MM.1S (cell line): ENCODE results near the gene SURF2.

Source experiments
- CTCF ChIP-seq: fragments of 300-600 bp; sonication (generic); IDR thresholded peaks from 2 replicates; pipeline ENCODE4 v1.5.1; 2016; ENCODE audit warnings: antibody characterized with exemption, low read length, mixed read lengths
- EZH2 ChIP-seq: fragments of 300-600 bp; sonication (generic); optimal IDR thresholded peaks from 2 replicates; pipeline ENCODE3; 2017; ENCODE audit warnings: low read depth, mild to moderate bottlenecking, antibody characterized with exemption, low read length, mixed read lengths
- EZH2phosphoT487 ChIP-seq: fragments of 300-600 bp; sonication (generic); IDR thresholded peaks from 2 replicates; pipeline ENCODE4 v1.6.1; 2018; ENCODE audit warnings: antibody characterized with exemption, low read length

- TF ChIP-seq CTCF (no peak), EZH2phosphoT487 (no peak), EZH2 (no peak)
Observed at GRCh38 chr9:133327834-133328484, 28.4 kb upstream of the SURF2 start.
